CD4-positive, alpha-beta T cell treated with Interleukin-12 subunit alpha and Interleukin-12 subunit beta, for 1 hour (primary cell): Measurements from ENCODE around the gene ASPG.

Experiments used
- DNase-seq: peaks from one replicate; pipeline ENCODE4 v3.0.0-alpha.2; 2020

The ASPG gene

GRCh38 chr14:104085032-104085888, at the start of gene ASPG:
Gene ASPG (plus strand): TSS chr14:104085700. CDS start chr14:104085771, 71 bp downstream.
- peak; percentile 20 for DNase-seq

- DNase-seq = no peak
Observed at GRCh38 chr14:104036212-104036611, 49.3 kb upstream of the ASPG start.

GRCh38 chr14:104037074-104037473, 48.4 kb upstream of the ASPG start:
- DNase-seq = no peak

GRCh38 chr14:104037903-104038302, 47.6 kb upstream of the ASPG start:
- DNase-seq = no peak

- no peak for DNase-seq
Observed at GRCh38 chr14:104039214-104039613, 46.3 kb upstream of the ASPG start.

GRCh38 chr14:104040539-104040938, 45.0 kb upstream of the ASPG start:
- DNase-seq = no peak

- DNase-seq = no peak
Observed at GRCh38 chr14:104041430-104042104, 43.9 kb upstream of the ASPG start.

- no peak for DNase-seq
Observed at GRCh38 chr14:104044016-104044415, 41.5 kb upstream of the ASPG start.

- DNase-seq = no peak
Observed at GRCh38 chr14:104047761-104048160, 37.7 kb upstream of the ASPG start.

- no peak for DNase-seq
Observed at GRCh38 chr14:104048758-104049507, 36.6 kb upstream of the ASPG start.

- DNase-seq = no peak
Observed at GRCh38 chr14:104049576-104050240, 35.8 kb upstream of the ASPG start.

- no peak for DNase-seq
Observed at GRCh38 chr14:104051092-104051813, 34.2 kb upstream of the ASPG start.

GRCh38 chr14:104054222-104054905, 31.1 kb upstream of the ASPG start:
- no peak for DNase-seq

GRCh38 chr14:104062281-104062680, 23.2 kb upstream of the ASPG start:
- no peak for DNase-seq

- DNase-seq = no peak
Observed at GRCh38 chr14:104064003-104064402, 21.5 kb upstream of the ASPG start.

GRCh38 chr14:104066279-104066678, 19.2 kb upstream of the ASPG start:
- no peak for DNase-seq

- DNase-seq = no peak
Observed at GRCh38 chr14:104066719-104067295, 18.7 kb upstream of the ASPG start.

GRCh38 chr14:104069541-104069940, 16.0 kb upstream of the ASPG start:
- DNase-seq = no peak

GRCh38 chr14:104072586-104072985, 12.9 kb upstream of the ASPG start:
- no peak for DNase-seq

- no peak for DNase-seq
Observed at GRCh38 chr14:104073764-104074163, 11.7 kb upstream of the ASPG start.

GRCh38 chr14:104075530-104076151, 9.9 kb upstream of the ASPG start:
- no peak for DNase-seq
